Neural cell (in vitro differentiated cells): Measurements from ENCODE around the gene MUS81. TPM values are rescaled to one million over a fixed set of nuclear protein-coding genes. Genes with fewer than 3 reads are reported as not detected.

Experiments used
- H2AFZ ChIP-seq: fragments of 200-600, 300-800 bp; sonication (generic), shearing (Covaris generic); 2 replicates; pipeline ENCODE4 v1.6.0; 2014; ENCODE audit warnings: low read depth, mild to moderate bottlenecking, antibody characterized with exemption, low read length, moderate library complexity
- H3F3A ChIP-seq: fragments of 200-600 bp; shearing (Covaris generic); 2 replicates; pipeline ENCODE4 v1.6.1; 2016; ENCODE audit warnings: mild to moderate bottlenecking, moderate library complexity, mixed read lengths, antibody characterized with exemption, low read length; ENCODE audit not compliant: insufficient read depth, poor library complexity, severe bottlenecking
- H3K27ac ChIP-seq: fragments of 200-600, 300-800 bp; sonication (generic), shearing (Covaris generic); 2 replicates; pipeline ENCODE4 v1.5.1; 2014; ENCODE audit warnings: mild to moderate bottlenecking, low read length, moderate library complexity
- H3K27me3 ChIP-seq: fragments of 300-800, 200-600 bp; sonication (generic), shearing (Covaris generic); 2 replicates; pipeline ENCODE4 v1.6.0; 2014; ENCODE audit warnings: mild to moderate bottlenecking, low read depth, low read length, moderate library complexity; ENCODE audit not compliant: insufficient read depth
- H3K36me3 ChIP-seq: fragments of 300-800, 200-600 bp; sonication (generic), shearing (Covaris generic); 2 replicates; pipeline ENCODE4 v1.5.1; 2014; ENCODE audit warnings: mild to moderate bottlenecking, antibody characterized with exemption, low read length, moderate library complexity; ENCODE audit not compliant: insufficient read depth
- H3K4me2 ChIP-seq: fragments of 300-800, 200-600 bp; sonication (generic), shearing (Covaris generic); 2 replicates; pipeline ENCODE4 v1.6.0; 2014; ENCODE audit warnings: mild to moderate bottlenecking, low read length
- H3K4me3 ChIP-seq: fragments of 300-800, 200-600 bp; sonication (generic), shearing (Covaris generic); 2 replicates; pipeline ENCODE4 v1.5.1; 2014; ENCODE audit warnings: mild to moderate bottlenecking, low read length, moderate library complexity
- H3K79me2 ChIP-seq: fragments of 200-600 bp; shearing (Covaris generic); replicated peaks from 2 replicates; pipeline ENCODE4 v1.6.0; 2014; ENCODE audit warnings: mild to moderate bottlenecking, low read length, moderate library complexity; ENCODE audit not compliant: insufficient read depth
- H3K9ac ChIP-seq: fragments of 300-800, 200-600 bp; sonication (generic), shearing (Covaris generic); 2 replicates; pipeline ENCODE4 v1.6.1; 2016; ENCODE audit warnings: mild to moderate bottlenecking, low read length, mixed read lengths
- H3K9me2 ChIP-seq: fragments of 200-600 bp; shearing (Covaris generic); 2 replicates; pipeline ENCODE4 v1.6.1; 2016; ENCODE audit warnings: mild to moderate bottlenecking, low read length, mixed read lengths; ENCODE audit not compliant: insufficient read depth
- H3K9me3 ChIP-seq: fragments of 200-600, 300-800 bp; sonication (generic), shearing (Covaris generic); 2 replicates; pipeline ENCODE4 v1.6.1; 2016; ENCODE audit warnings: mild to moderate bottlenecking, mixed run types, low read length, moderate library complexity, mixed read lengths
- H4K20me1 ChIP-seq: fragments of 200-600 bp; shearing (Covaris generic); 2 replicates; pipeline ENCODE4 v1.6.1; 2016; ENCODE audit warnings: mild to moderate bottlenecking, mixed run types; ENCODE audit not compliant: insufficient read depth
- EP300 ChIP-seq: fragments of 450-650 bp; conservative IDR thresholded peaks from 2 replicates; pipeline ENCODE4 v1.6.1; 2014; ENCODE audit warnings: antibody characterized with exemption, mild to moderate bottlenecking, moderate library complexity; ENCODE audit not compliant: poor library complexity, severe bottlenecking
- EZH2 ChIP-seq: fragments of 200-600, 300-800 bp; shearing (Covaris generic), sonication (generic); IDR thresholded peaks from 2 replicates; pipeline ENCODE4 v1.6.1; 2014; ENCODE audit warnings: antibody characterized with exemption, low read length, borderline replicate concordance, mild to moderate bottlenecking; ENCODE audit not compliant: insufficient read depth, poor library complexity, severe bottlenecking
- MXI1 ChIP-seq: fragments of 450-650 bp; conservative IDR thresholded peaks from 2 replicates; pipeline ENCODE4 v1.6.1; 2014; ENCODE audit warnings: antibody characterized with exemption, mild to moderate bottlenecking; ENCODE audit not compliant: poor library complexity, severe bottlenecking
- POLR2AphosphoS5 ChIP-seq: IDR thresholded peaks from 2 replicates; pipeline ENCODE4 v1.6.1; 2012
- RAD21 ChIP-seq: fragments of 450-650 bp; conservative IDR thresholded peaks from 2 replicates; pipeline ENCODE4 v1.6.1; 2014; ENCODE audit warnings: antibody characterized with exemption, mild to moderate bottlenecking, moderate library complexity
- SMC3 ChIP-seq: fragments of 450-650 bp; conservative IDR thresholded peaks from 2 replicates; pipeline ENCODE4 v1.6.1; 2014; ENCODE audit warnings: antibody characterized with exemption, mild to moderate bottlenecking, moderate library complexity; ENCODE audit not compliant: poor library complexity
- TAF1 ChIP-seq: IDR thresholded peaks from 2 replicates; pipeline ENCODE4 v1.6.1; 2012; ENCODE audit warnings: low read depth
- polyA plus RNA-seq: library from polyadenylated mRNA; depleted of rRNA; stranded (reverse); fragments of >200 nt; gene quantifications from 2 replicates; pipeline ENCODE4 v1.2.3, GENCODE V29; 2014
- TF ChIP-seq, protein P1 (sequence below): IDR thresholded peaks from 2 replicates; pipeline ENCODE4 v1.6.1; 2012; ENCODE audit warnings: borderline replicate concordance
- TF ChIP-seq, protein P2 (sequence below): fragments of 450-650 bp; IDR thresholded peaks from 2 replicates; pipeline ENCODE4 v1.5.1; 2014; ENCODE audit warnings: antibody characterized with exemption, mild to moderate bottlenecking, moderate library complexity; ENCODE audit not compliant: poor library complexity, severe bottlenecking

Gene MUS81
- polyA plus RNA-seq, 1 donor from 2014 or later: 183 TPM

DNA sequence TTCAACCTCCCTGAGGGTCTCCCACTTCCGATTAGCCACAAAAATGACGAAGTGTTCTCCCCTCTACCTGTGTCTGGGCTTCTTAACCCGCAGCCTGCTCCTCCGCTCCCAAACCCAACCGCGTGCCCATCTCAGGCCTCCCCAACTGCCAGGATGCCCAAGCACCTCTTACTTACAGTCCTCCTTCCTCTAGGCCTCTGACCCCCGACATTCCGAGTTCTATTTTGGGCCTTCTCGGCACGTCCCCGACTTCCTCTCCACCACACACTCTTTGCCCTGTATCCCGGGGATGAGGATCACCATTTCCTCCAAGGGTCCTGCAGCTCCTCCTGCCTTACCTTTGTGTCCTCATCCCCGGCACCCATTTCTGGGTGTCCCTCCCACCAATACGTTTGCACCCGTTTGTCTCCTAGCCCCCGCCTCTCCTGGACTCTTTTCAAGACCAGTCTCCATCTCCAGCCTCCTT is 388 bp upstream of the MUS81 start:
- no peak overlapping the region for H2AFZ ChIP-seq
- no peak for TF ChIP-seq TAF1
- TF ChIP-seq, protein P1, sequence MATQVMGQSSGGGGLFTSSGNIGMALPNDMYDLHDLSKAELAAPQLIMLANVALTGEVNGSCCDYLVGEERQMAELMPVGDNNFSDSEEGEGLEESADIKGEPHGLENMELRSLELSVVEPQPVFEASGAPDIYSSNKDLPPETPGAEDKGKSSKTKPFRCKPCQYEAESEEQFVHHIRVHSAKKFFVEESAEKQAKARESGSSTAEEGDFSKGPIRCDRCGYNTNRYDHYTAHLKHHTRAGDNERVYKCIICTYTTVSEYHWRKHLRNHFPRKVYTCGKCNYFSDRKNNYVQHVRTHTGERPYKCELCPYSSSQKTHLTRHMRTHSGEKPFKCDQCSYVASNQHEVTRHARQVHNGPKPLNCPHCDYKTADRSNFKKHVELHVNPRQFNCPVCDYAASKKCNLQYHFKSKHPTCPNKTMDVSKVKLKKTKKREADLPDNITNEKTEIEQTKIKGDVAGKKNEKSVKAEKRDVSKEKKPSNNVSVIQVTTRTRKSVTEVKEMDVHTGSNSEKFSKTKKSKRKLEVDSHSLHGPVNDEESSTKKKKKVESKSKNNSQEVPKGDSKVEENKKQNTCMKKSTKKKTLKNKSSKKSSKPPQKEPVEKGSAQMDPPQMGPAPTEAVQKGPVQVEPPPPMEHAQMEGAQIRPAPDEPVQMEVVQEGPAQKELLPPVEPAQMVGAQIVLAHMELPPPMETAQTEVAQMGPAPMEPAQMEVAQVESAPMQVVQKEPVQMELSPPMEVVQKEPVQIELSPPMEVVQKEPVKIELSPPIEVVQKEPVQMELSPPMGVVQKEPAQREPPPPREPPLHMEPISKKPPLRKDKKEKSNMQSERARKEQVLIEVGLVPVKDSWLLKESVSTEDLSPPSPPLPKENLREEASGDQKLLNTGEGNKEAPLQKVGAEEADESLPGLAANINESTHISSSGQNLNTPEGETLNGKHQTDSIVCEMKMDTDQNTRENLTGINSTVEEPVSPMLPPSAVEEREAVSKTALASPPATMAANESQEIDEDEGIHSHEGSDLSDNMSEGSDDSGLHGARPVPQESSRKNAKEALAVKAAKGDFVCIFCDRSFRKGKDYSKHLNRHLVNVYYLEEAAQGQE: peak; percentile 77
- H3K9ac ChIP-seq: peak overlapping the region; percentile 98
- H3K27me3 ChIP-seq: no peaks in the 10 kb centered on the region
- H3K79me2 ChIP-seq: peaks cover 42% of the 10 kb centered on the region
- peak overlapping the region; percentile 100 for H3K27ac ChIP-seq
- peaks cover 5% of the 10 kb centered on the region for H3F3A ChIP-seq
- H4K20me1 ChIP-seq: peaks cover 26% of the 10 kb centered on the region
- H3K36me3 ChIP-seq: no peaks in the 10 kb centered on the region
- H3K9me3 ChIP-seq: no peaks in the 10 kb centered on the region
- H3K4me2 ChIP-seq: peak overlapping the region; percentile 95
- no peaks in the 10 kb centered on the region for H3K9me2 ChIP-seq
- H3K4me3 ChIP-seq: peak overlapping the region; percentile 100

DNA sequence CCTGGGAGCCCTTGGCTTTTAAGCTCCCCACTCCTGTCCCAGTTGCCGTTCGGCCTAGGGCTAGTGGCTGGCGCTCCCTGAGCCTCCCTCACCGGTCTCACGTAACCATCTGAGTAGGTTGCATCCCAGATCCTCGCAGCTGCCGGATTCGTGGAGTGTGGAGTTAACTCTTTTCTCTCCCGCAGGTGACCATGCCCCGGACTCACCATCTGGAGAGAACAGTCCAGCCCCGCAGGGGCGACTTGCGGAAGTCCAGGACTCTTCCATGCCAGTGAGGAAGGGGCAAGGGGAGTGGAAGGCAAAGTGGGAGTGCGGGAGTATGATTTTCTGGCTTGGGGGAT is 902 bp downstream of the MUS81 start:
- Histone ChIP-seq H3K4me3 (peak overlapping the region; percentile 100), H3K36me3 (no peaks in the 10 kb centered on the region), H3K79me2 (peaks cover 29% of the 10 kb centered on the region), H3K9me3 (no peaks in the 10 kb centered on the region), H3K4me2 (peak overlapping the region; percentile 90), H3K9me2 (no peaks in the 10 kb centered on the region), H3F3A (peaks cover 5% of the 10 kb centered on the region), H3K27ac (peak overlapping the region; percentile 100), H3K27me3 (no peaks in the 10 kb centered on the region), H2AFZ (peak overlapping the region; percentile 40), H3K9ac (peak overlapping the region; percentile 98), H4K20me1 (peaks cover 13% of the 10 kb centered on the region)
- TF ChIP-seq, protein P2, sequence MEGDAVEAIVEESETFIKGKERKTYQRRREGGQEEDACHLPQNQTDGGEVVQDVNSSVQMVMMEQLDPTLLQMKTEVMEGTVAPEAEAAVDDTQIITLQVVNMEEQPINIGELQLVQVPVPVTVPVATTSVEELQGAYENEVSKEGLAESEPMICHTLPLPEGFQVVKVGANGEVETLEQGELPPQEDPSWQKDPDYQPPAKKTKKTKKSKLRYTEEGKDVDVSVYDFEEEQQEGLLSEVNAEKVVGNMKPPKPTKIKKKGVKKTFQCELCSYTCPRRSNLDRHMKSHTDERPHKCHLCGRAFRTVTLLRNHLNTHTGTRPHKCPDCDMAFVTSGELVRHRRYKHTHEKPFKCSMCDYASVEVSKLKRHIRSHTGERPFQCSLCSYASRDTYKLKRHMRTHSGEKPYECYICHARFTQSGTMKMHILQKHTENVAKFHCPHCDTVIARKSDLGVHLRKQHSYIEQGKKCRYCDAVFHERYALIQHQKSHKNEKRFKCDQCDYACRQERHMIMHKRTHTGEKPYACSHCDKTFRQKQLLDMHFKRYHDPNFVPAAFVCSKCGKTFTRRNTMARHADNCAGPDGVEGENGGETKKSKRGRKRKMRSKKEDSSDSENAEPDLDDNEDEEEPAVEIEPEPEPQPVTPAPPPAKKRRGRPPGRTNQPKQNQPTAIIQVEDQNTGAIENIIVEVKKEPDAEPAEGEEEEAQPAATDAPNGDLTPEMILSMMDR: no peak
- TF ChIP-seq MXI1 (no peak), EZH2 (no peak), SMC3 (no peak), TAF1 (no peak), POLR2AphosphoS5 (no peak), EP300 (no peak), RAD21 (no peak)
- TF ChIP-seq, protein P1: no peak
